B cell (primary cell): ENCODE results near the gene SDK1. TPM values are rescaled to one million over a fixed set of nuclear protein-coding genes. Genes with fewer than 3 reads are reported as not detected.

ENCODE experiments used
- ATAC-seq: fragments of 200-7000 bp; cut with Tn5 transposase; one replicate; pipeline ENCODE4 v1.10.0; 2021; ENCODE audit warnings: low read depth, mild to moderate bottlenecking, moderate number of reproducible peaks, moderate library complexity
- CTCF ChIA-PET: fragments of 350-600 bp; sonication (Branson Sonifier 250); formaldehyde crosslinking; loops from one replicate; lab custom pipeline; 2021; ENCODE audit warnings: antibody characterized with exemption, inconsistent platforms; lab: Charles Lee
- POLR2A ChIA-PET: fragments of 350-600 bp; sonication (Branson Sonifier 250); formaldehyde crosslinking; loops from one replicate; lab custom pipeline; 2021; ENCODE audit warnings: antibody characterized with exemption; lab: Charles Lee
- DNase-seq: peaks from one replicate; pipeline ENCODE4 v3.0.0; 2013
- H2AFZ ChIP-seq: 2 replicates; pipeline ENCODE4 v1.6.1; 2012; ENCODE audit warnings: mild to moderate bottlenecking, low read depth, low read length; ENCODE audit not compliant: insufficient read depth, poor library complexity, severe bottlenecking
- H3K27ac ChIP-seq, 2 donors: 1 replicate in 1 of 2; 2 replicates in 1 of 2; pipeline ENCODE4 v1.5.1; 2012 to 2013; ENCODE audit warnings: low read length in 2 of 2, mild to moderate bottlenecking in 2 of 2, moderate library complexity in 1 of 2
- H3K27me3 ChIP-seq, 4 experiments: fragments of 200-600 bp in 1 of 4; sonication (generic) in 1 of 4; replicated peaks in 1 of 4; 1 replicate in 2 of 4; 2 replicates in 2 of 4; pipeline versions ENCODE4 v1.6.1 to v1.7.0; 2013 to 2016; ENCODE audit warnings: low read length in 3 of 4, mild to moderate bottlenecking in 2 of 4, mixed read lengths in 1 of 4, moderate library complexity in 1 of 4; ENCODE audit not compliant: insufficient read depth in 4 of 4, control insufficient read depth in 3 of 4; ENCODE audit errors: control extremely low read depth in 1 of 4
- H3K36me3 ChIP-seq, 2 experiments: replicated peaks in 1 of 2; 1 replicate in 1 of 2; 2 replicates in 1 of 2; pipeline versions ENCODE4 v1.6.1 to v1.7.1; 2013; ENCODE audit warnings: low read length in 1 of 2; ENCODE audit not compliant: insufficient read depth in 2 of 2, control insufficient read depth in 1 of 2; ENCODE audit errors: control extremely low read depth in 1 of 2, extremely low read depth in 1 of 2
- H3K4me1 ChIP-seq, 2 donors: fragments of 200-600 bp in 1 of 2; sonication (generic) in 1 of 2; 1 replicate in 1 of 2; 2 replicates in 1 of 2; pipeline versions ENCODE4 v1.5.1 to v1.6.1; 2013 to 2017; ENCODE audit warnings: low read length in 2 of 2; ENCODE audit not compliant: control insufficient read depth in 2 of 2, insufficient read depth in 2 of 2
- H3K4me2 ChIP-seq: replicated peaks from 2 replicates; pipeline ENCODE3; 2012; ENCODE audit warnings: mild to moderate bottlenecking, low read depth, low read length; ENCODE audit not compliant: poor library complexity, severe bottlenecking
- H3K4me3 ChIP-seq, 5 experiments: fragments of 200-600 bp in 1 of 5; sonication (generic) in 1 of 5; 1 replicate in 3 of 5; 2 replicates in 2 of 5; pipeline versions ENCODE4 v1.5.1 to v1.7.0; 2011 to 2016; ENCODE audit warnings: low read length in 4 of 5, mild to moderate bottlenecking in 4 of 5, low read depth in 2 of 5, control low read depth in 1 of 5, moderate library complexity in 1 of 5; ENCODE audit not compliant: insufficient read depth in 1 of 5; ENCODE audit errors: control extremely low read depth in 1 of 5, extremely low read depth in 1 of 5
- H3K79me2 ChIP-seq: fragments of 200-600 bp; sonication (generic); one replicate; pipeline ENCODE4 v1.6.0; 2016; ENCODE audit warnings: low read length; ENCODE audit not compliant: control insufficient read depth, insufficient read depth
- H3K9ac ChIP-seq: fragments of 200-600 bp; sonication (generic); 2 replicates; pipeline ENCODE4 v1.6.1; 2017; ENCODE audit warnings: mild to moderate bottlenecking, low read length, moderate library complexity
- H3K9me3 ChIP-seq, 3 donors: one replicate each; pipeline versions ENCODE4 v1.6.1 to v1.7.1; 2013; ENCODE audit warnings: low read length in 2 of 3; ENCODE audit not compliant: control insufficient read depth in 2 of 3, insufficient read depth in 1 of 3; ENCODE audit errors: control extremely low read depth in 1 of 3
- H4K20me1 ChIP-seq: 2 replicates; pipeline ENCODE4 v1.6.0; 2012; ENCODE audit warnings: mild to moderate bottlenecking, low read length; ENCODE audit not compliant: insufficient read depth, control insufficient read depth, poor library complexity, severe bottlenecking
- H3K27ac Mint-ChIP-seq: one replicate; pipeline ENCODE4 v1.8.0; 2021; ENCODE audit warnings: mixed read lengths
- H3K27me3 Mint-ChIP-seq: one replicate; pipeline ENCODE4 v1.8.0; 2021; ENCODE audit warnings: mixed read lengths
- H3K4me1 Mint-ChIP-seq: one replicate; pipeline ENCODE4 v1.8.0; 2021; ENCODE audit warnings: mixed read lengths
- H3K4me3 Mint-ChIP-seq: one replicate; pipeline ENCODE4 v1.8.0; 2021; ENCODE audit warnings: mixed read lengths
- H3K9me3 Mint-ChIP-seq: one replicate; pipeline ENCODE4 v1.8.0; 2022; ENCODE audit warnings: mixed read lengths; ENCODE audit not compliant: insufficient read depth
- EZH2 ChIP-seq: IDR thresholded peaks from 2 replicates; pipeline ENCODE4 v1.6.1; 2012; ENCODE audit warnings: borderline replicate concordance, low read depth, mild to moderate bottlenecking, moderate library complexity, low read length; ENCODE audit not compliant: insufficient read depth, poor library complexity, severe bottlenecking
- WGBS: methylation state at CpG from one replicate; pipeline ENCODE4 v1.1.5; 2013; ENCODE audit warnings: missing lambda C conversion rate; ENCODE audit not compliant: insufficient coverage; 5-methylcytosine and 5-hydroxymethylcytosine counted together
- intact Hi-C: fragments of 100-400 bp; cut with micrococcal nuclease; formaldehyde crosslinking; loops from one replicate; pipeline ENCODE4 v1.10.0; 2022
- polyA plus RNA-seq: library from polyadenylated mRNA; depleted of rRNA; stranded (reverse); fragments of >200 nt; gene quantifications from 2 replicates; pipeline ENCODE4 v1.2.3, GENCODE V29; 2012
- total RNA-seq, 2 donors: library from RNA; stranded (reverse); fragments of 120-200 nt in 1 of 2; gene quantifications; 1 replicate in 1 of 2; 2 replicates in 1 of 2; pipeline versions ENCODE4 v1.2.3 to v1.2.4, GENCODE V29; 2013 to 2022
- TF ChIP-seq, protein P1 (sequence below): fragments of 200-600 bp; IDR thresholded peaks from one replicate; pipeline ENCODE4 v1.8.0; 2022; ENCODE audit warnings: antibody characterized with exemption, mild to moderate bottlenecking

SDK1 gene
- total and polyA plus RNA-seq, 2 donors (not counting 1 experiment from before 2014, with no cell fraction given), result 0.73 to 2.0 TPM

DNA sequence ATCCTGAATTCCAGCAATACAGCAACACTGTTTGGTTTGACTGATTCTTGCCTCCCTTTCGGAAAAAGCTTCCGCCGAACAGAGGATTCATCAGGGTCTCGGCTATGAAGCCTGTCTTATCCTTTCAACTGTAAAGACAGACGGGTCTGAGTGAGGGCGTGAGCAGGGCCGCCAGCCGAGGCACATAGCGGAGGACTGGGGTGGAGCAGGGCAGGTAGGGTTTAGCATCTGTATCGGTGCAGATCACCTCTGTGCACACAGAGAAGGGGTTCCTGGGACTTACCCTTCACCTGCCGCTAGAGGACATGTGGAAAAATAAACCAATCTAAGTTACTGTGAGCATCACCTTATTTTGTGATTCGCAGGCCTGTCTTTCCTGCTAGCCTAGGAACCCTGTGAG, 724.2 kb downstream of the SDK1 start:
- Histone ChIP-seq H3K36me3 (no peaks in the 10 kb centered on the region), H3K27me3 (no peaks in the 10 kb centered on the region), H3K9ac (no peak overlapping the region), H3K79me2 (no peaks in the 10 kb centered on the region), H4K20me1 (no peaks in the 10 kb centered on the region), H3K4me3 (no peak overlapping the region), H3K4me1 (no peaks in the 10 kb centered on the region), H3K9me3 (peaks cover 0 to 12% (median 0%) of the 10 kb centered on the region in 3 donors), H3K4me2 (no peak overlapping the region), H3K27ac (no peak overlapping the region), H2AFZ (no peak overlapping the region)
- ATAC-seq (no peak), DNase-seq (no peak)
- Mint-ChIP-seq H3K4me1 (no peaks in the 10 kb centered on the region), H3K9me3 (no peaks in the 10 kb centered on the region), H3K27ac (no peak overlapping the region), H3K27me3 (peaks cover 7% of the 10 kb centered on the region), H3K4me3 (no peak overlapping the region)
- intact Hi-C loops, result no loop called here
- POLR2A ChIA-PET, result no interaction called here
- TF ChIP-seq, protein P1, sequence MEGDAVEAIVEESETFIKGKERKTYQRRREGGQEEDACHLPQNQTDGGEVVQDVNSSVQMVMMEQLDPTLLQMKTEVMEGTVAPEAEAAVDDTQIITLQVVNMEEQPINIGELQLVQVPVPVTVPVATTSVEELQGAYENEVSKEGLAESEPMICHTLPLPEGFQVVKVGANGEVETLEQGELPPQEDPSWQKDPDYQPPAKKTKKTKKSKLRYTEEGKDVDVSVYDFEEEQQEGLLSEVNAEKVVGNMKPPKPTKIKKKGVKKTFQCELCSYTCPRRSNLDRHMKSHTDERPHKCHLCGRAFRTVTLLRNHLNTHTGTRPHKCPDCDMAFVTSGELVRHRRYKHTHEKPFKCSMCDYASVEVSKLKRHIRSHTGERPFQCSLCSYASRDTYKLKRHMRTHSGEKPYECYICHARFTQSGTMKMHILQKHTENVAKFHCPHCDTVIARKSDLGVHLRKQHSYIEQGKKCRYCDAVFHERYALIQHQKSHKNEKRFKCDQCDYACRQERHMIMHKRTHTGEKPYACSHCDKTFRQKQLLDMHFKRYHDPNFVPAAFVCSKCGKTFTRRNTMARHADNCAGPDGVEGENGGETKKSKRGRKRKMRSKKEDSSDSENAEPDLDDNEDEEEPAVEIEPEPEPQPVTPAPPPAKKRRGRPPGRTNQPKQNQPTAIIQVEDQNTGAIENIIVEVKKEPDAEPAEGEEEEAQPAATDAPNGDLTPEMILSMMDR, result no peak
- TF ChIP-seq EZH2, result no peak
- CTCF ChIA-PET, result no interaction called here
- 93% methylated on average over 10 of the region's 12 CpGs for WGBS

DNA sequence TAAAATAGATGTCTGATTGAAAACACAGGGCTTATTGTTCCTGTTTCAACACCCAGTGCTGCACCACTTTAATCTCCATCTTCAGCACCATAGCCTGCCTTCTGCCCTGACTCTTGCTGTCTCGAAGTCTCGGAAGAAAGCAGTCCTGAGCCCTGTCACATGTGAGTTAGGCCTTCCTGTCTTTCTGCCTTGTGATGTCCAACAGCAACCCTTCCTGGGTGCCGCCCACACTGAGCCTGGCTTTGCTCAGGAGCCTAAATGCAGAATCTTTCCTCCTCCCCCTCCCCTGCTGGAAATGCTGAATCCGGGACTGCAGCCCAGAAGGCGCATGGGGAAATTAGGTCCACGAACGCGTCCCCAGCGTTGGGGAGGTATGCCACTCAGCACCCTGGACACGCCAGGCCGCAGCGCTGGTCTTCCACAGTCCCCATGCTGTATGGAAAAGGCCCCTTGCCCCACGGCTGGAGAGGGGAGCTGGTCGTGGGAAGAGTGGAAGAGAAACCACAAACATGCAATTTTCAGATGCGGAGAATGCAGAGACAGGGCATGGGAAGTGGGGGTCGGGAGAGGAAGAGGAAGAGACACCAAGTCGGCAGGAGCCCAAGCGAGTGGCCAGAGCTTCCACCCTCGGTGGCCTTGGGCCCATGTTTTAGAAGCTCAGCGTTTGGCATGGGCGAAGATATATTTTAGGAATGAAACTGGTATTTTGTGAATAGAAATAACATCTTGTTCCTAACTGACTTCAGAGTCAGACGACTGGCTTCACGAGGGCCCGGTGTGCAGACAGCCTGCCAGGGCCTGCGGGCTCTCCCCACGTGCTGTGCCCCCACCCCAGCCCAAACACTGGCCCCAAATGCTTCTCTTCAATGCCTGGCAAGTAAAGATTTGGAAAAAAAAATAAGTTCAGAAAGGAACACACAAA, 724.9 kb downstream of the SDK1 start:
- H3K9ac ChIP-seq, result no peak overlapping the region
- DNase-seq, result no peak
- intact Hi-C loops, result no loop called here
- no peaks in the 10 kb centered on the region for H3K4me1 ChIP-seq
- Mint-ChIP-seq H3K27me3 (peaks cover 1% of the 10 kb centered on the region), H3K4me1 (no peaks in the 10 kb centered on the region), H3K9me3 (no peaks in the 10 kb centered on the region), H3K4me3 (no peak overlapping the region), H3K27ac (no peak overlapping the region)
- no peak overlapping the region for H3K27ac ChIP-seq
- ChIA-PET CTCF (no interaction called here), POLR2A (no interaction called here)
- TF ChIP-seq, protein P1, result no peak
- no peak for TF ChIP-seq EZH2
- no peaks in the 10 kb centered on the region for H3K27me3 ChIP-seq
- no peak for ATAC-seq
- H2AFZ ChIP-seq, result no peak overlapping the region
- no peaks in the 10 kb centered on the region for H3K36me3 ChIP-seq
- H3K4me3 ChIP-seq, result no peak overlapping the region
- no peaks in the 10 kb centered on the region for H3K79me2 ChIP-seq
- H4K20me1 ChIP-seq, result no peaks in the 10 kb centered on the region
- 87% methylated on average over 17 of the region's 26 CpGs for WGBS
- no peak overlapping the region for H3K4me2 ChIP-seq
- H3K9me3 ChIP-seq, result peaks cover 0 to 9% (median 0%) of the 10 kb centered on the region in 3 donors
